ENCODE measurements around the gene SLC22A31.

- TF ChIP-seq CTCF (IDR thresholded peaks at IDR 0.05) (no peak), POLR2A (IDR thresholded peaks at IDR 0.05) (no peak)
Observed at GRCh38 chr16:89246383-89246902, 46.1 kb upstream of the SLC22A31 start.

Measured in thyroid gland (tissue), 4 donors.